M059J (cell line): Measurements from ENCODE around the gene OTOF. TPM values are rescaled to one million over a fixed set of nuclear protein-coding genes. Genes with fewer than 3 reads are reported as not detected.
"Not testable (repeated sequence)": the region's sequence is repeated elsewhere in the genome, so short reads cannot be mapped to it uniquely, and the experiment has no call there.

Experiments
- DNase-seq: peaks from one replicate; pipeline ENCODE4 v3.0.0-alpha.2; 2012; ENCODE audit warnings: low read depth
- total RNA-seq: library from RNA; depleted of rRNA; stranded (reverse); fragments of >200 nt; shearing (Covaris generic); gene quantifications from 2 replicates; pipeline ENCODE4 v1.2.3, GENCODE V29; 2014

Gene OTOF
- total RNA-seq, 1 experiment from 2014 or later, result 0.05 TPM

DNA sequence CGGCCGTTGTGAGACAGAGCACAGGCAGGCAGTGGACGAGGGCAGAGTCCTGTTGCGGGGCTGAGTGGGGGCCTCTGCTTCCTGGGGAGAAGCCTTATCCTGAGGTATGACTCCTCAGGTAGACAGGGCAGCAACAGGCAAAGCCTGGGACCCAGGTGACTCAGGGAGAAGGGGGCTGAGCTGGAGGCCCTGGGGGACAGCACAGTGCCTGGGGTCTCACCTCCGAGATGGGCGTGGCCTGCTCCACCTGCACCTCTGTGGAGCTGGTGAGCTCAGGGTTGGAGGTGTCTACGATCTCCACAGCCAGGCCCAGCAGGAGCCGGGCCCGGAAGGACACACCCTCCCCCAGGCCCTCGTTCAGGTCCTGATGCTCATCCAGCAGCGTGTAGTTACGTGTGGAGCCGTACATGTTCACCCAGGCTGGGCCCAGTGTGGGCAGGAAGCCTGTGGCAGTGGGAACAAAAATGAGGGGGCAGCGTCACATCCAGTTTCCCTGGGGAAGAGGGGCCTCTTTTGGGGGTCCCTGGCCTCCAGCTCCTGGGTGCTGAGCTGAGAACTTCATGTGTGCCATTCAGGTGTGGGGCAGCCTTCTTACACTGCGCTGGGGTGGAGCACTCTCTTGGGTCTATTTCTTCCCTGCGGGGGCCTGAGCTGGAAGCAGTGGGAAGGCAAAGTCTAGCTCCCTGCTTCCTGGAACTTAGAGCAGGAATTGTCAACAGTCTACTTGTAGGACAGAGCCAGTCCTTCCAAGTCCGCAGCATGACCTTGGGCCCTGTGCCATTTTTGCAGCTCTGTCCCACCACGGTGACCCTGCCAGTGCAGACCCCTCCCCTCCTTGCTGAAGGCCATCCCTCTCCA lies 2.9 kb upstream of the OTOF start:
- DNase-seq, result no peak

DNA sequence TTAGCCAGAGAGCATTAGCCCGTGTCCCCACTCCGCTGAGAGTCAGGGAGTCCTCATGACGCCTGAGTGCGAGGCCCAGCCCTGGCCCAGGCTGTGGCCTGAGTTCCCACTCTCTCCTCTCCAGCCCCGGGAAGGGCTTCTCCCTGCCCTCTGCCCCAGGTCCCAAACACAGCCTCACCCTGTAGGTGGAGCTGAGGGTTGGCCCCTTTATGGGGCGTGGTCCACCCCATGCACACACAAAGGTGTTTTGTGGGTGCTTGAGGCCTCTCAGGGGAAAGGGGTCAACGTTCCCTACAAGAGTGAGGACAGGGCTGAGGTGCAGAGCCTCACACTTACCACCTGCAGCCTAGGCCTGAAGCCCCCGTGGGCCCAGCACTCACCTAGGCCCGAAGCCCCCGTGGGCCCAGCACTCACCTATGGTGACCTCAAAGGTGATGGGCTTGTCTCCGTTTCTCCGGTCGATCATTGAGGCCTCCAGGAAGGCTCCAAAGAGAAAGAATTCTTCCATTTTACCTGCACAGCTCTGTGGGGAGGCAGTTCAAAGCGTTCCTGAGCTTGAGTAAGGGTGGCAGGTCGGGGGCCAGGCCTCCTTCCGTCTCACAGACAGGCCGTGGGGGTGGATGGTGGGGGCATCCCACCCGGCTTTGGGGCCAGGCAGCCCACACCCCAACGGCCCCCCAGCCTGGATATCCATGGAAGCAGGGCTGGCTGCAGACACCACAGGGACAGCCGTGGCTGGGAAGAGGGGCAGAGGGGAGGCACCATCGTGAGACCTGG lies 2.1 kb upstream of the OTOF start:
- DNase-seq, result no peak

DNA sequence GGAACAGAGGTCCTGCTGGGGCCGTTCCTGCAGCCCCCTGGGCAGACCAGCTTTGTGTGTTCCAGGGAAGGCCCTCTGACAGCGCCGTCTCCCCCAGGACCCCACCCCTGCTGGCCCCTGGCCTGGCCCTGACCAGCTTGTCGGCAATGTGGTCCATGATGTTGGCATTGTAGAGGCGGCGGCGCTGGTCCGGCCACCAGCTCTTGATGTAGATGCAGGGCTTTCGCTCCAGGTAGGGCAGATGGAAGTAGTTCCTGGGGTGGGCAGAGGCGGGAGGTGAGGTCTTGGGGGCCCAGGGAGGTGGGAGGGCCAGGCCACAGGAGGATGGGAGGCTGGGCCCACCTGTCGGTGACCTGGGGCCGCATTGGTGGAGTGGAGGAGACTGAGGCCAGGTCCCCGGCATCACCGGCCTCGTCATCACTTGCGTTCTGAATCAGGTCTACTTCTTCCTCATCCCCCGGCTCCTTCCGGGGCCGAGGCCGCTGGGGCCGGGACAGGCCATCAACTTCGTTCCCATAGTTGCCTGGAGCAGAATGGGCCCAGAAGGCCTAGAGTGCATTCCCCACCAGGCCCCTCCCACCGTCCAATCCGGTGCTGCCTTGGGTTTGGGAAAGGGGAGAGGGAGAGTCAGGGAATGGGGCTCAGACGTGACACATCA lies 1.3 kb upstream of the OTOF start:
- no peak for DNase-seq

DNA sequence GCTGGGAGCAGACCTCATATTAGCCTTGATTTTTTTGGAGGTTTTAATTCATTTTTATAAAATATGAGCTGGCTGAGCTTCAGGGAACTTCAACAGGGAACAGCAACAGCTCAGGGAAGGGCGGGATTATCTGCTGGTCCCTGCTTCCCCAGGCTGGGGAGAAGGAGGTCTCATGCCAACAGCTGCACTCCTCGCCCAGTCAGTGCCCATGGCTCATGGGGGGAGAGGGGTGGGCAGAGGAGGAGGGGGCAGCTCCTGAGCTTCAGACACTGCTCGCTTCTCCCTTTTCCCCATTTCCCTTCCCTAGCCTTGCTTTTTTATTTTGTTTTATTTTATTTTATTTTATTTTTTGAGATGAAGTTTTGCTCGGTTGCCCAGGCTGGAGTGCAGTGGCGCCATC lies 442 bp upstream of the OTOF start:
- no peak for DNase-seq

DNA sequence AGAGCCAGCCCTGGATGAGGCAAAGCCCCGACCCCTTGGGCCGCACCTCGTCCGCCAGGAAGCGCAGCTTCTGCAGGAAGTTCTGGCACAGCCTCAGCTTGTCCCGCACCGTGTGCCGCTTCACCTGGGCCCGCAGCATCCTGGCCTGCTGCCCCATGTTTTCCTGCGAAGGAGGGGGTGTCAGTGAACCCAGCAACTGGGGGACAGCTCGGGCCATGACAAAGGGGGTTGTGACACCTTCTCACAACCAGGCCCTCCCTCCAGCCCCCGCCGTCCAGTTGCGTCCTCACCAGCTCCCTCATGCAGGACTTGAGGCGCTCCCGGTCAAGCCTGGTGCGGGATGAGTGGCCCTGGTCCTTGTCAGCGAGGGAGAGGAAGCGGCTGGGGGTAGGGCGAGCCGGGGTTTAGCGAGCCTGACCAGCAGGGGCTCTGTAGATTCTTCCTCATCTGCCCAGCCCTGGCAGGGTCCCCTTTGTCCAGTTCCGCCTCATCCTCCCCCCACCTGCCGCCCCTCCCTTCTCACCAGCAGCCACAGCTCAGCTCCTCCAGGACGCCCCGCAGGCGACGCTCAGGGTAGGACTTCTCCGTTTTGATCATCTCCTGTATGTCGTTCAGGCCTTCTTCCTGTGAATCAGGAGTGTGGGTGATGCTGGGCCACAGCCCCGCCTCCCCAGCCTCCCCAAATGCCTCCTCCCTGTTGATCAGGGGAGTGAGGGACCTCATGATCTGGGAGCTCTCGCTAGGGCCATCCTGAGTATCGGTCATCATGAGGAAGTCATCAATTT lies 606 bp downstream of the OTOF start:
- no peak for DNase-seq

DNA sequence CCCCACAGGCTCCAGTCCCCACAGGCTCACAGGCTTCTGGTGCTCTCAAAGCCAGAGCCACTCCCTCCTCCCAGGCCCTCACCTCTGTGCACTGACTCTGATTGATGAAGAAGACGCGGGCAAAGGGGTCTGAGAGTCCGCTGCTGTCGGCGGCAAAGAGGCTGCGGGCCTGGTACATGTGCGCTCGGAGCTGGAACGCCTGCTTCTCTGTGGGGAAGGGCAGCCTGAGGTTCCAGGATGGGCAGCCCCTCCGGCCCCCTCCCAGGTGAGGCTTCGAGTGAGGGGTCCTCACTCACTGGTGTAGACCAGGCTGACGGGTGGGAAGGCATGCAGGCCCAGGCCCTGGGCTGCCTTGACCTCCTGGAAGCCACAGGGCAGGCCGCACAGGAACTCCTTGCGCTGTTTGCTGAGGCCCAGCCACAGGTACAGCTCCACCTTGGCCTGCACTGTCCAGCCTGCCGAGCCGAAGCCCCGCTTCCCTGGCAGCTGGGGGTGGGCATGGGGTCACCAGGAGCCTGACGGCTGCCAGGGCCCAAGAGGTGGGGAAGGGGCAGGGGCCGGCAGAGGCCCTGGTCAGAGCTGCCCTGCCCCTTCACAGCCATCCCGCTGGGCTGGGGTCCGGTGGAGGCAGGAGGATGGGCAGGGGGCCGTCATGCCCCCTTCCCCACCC lies 2.0 kb downstream of the OTOF start:
- DNase-seq, result no peak

DNA sequence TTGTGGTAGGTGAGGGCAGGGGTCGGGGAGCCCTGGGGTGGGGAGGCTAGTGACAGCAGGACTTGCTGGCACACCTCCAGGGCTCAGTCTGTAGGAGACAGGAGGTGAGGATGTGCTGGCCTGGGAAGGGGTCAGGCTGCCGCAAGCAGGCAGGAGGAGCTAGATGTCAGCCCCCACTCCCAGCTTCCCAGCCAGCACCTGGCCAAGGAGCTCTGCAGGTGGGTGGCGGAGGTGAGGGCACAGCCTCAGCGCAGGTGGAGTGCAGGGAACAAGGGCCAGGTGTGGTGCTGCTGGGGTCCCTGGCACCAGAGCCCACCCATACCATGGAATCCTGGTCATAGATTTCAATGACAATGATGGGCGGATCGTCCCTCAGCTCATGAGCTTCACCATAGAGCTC lies 2.9 kb downstream of the OTOF start:
- DNase-seq, result no peak

DNA sequence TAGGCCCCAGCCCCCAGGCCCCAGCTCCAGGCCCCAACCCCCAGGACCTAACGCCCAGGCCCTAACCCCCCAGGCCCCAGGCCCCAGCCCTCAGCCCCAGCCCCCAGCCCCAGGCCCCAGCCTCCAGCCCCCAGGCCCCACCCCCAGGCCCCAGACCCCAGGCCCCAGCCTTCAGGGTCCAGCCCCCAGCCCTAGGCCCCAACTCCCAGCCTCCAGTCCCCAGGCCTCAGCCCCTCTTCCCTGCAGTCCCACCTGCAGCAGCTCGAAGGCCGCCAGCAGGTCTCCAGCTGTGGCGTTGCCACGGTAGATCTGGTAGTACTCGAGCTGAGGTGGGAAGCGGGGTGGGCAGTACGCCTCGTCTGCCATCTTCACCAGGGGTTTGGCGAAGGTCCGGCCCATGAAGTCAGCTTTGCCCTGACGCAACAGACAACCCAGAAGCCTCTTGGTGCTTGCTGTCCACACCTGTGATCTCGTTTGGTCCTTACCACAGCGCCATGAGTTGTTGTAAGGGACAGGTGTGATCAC lies 3.6 kb downstream of the OTOF start:
- no peak for DNase-seq

DNA sequence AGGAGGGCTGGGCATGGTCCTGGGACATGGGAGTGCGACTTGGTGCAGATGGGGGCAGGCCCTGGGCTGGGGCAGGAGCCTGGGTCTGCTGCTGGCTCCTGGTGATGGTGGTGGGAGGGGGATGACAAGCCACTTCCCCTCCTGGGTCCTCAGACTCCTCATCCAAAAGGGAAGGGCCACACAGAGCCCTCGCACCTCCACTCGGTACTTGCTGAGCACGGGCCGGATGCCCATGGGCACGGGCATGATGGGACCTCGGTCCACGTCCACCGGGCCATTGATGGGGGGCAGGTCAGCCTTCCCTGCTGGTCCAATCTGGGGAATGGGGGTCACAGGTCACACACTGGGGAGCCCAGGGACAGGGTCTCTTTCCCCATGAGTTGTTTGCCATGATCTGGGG lies 4.1 kb downstream of the OTOF start:
- no peak for DNase-seq

DNA sequence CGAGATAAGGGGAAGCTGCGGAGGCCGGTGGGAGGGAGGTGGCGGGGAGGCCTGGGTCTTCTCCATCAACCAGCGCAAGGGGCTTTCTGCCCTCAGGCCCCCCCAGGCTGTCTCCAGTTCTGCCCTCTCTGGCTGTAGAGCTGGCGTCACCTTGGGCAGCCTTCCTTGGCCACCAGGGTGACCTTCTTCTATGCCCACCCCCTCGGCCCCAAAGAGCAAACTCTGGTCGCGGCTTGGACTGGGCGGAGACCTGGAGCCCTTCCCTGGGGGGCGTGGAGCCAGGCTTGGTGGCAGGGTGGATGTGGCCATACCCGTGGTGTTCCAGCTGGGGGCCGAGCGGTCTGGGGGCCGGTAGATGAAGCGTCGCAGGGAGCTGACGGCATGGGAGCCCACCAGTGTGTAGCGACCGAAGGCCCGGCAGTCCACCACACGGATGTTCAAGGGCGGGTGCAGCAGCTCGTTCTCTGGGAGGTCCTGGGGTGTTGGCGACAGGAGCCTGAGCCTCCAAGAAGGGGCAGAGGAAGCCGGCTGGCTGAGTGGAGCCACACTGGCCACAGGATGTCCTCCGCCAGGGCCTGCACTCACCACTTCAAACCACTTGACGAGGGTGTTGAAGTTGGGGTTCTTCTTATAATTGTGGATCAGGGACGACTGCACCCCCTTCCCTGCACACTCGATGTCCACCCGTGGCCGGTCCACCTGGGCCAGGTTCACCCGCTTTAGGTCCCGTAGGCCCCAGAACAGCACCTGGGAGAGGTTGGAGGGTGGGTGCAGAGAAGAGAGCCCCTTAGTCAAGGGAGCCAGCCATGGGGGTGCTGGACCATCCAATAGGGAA lies 4.9 kb downstream of the OTOF start:
- no peak for DNase-seq

DNA sequence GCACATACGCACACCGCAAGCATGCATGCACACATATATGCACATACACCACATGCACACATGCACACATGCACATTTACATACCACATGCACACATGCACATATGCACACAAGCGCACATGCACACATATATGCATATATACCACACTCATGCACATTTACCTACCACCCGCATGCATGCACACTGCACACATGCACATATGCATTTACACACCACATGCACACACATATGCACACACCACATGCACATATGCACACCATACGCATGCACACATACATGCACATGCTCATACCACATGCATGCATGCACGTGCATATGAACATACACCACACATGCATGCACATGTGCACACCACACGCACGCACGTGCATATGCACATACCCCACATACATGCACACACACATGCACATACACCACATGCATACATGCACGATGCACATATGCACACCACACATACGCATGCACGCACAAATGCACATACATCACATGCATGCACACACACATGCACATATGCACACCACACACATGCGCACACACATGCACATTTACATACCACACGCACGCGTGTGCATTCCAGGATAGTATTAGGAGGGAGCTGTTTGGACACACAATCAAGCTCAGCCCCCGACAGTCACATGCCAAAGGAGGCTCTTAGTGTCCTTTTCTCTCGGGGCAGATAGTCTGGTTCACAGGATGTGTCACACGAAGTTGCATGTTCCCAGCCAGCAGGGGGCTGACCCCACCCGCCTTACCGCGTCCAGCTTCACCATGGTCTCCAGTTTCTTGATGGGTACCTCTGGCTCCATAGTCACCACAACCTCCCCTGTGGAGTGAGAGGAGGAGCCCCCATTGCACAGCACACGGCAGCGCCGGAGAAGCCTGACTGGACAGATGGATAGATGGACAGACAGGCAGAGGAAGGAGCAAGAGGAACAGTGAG lies 5.9 kb downstream of the OTOF start:
- DNase-seq, result no peak

DNA sequence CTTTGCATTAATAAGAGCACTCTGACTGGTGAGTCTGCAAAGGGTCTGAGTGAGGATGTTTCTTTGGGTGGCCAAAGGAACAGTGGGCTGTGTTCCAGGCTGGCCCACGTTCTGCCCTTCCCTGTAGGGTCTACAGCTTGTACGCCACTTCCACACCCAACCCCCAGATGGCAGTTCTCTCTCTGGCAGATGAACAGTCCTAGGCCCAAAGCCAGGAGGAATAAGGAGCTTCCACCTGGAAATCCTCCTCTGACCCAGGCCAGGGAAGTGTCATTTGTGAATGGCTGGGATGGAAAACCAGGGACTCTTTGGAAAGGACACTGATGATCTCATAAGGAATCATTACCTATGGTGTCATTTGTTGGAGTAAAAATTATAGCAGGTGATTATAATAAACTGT lies 6.6 kb downstream of the OTOF start:
- no peak for DNase-seq

DNA sequence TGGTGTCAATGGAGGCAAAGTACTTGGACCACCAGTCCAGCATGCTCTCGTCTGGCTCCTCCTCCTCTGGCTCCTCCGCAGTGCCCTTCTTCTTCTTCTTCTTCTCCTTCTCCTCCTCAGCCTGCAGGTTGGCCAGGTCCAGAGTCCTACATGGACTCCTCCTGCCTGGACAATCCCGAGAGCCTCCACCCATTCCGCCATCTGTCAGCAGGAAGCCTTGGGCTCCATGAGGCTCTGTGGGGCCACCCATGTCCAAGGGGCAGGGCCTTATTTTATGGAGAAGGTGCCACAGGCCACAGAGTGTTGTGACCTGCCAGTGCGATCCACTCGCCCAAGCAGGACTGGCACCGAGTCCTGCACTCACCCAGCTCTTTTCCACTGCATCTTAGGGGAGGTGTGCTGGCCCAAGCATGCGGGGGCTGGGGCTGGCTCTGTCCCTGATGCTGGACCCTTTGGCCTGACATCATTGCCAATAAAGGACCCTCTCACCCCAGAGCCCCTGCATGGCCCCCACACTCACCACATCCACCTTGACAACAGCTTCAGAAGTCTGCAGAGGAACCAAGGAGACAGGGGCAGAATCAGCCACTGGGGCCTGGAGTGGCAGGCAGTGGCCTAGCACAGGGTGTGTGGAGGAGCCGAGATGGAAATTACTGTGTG lies 7.2 kb downstream of the OTOF start:
- no peak for DNase-seq

DNA sequence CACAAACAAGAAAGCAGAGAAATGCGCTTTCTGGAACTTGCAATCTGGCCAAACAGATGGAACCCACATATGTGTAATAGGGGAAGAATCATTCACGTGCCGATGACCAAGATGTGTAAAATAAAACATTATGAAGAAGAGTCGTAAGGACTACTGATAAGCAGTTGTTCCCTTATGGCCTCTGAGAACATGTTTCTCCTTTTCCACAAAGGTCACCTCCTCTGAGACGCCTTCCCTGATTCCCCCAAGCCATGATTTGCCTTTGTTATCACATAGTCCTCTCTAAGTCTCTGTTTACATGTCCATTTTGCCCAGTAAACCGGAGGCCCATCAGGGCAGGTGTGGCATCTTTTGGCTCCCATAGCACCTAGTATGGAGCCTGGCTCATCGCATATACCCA lies 8.0 kb downstream of the OTOF start:
- no peak for DNase-seq

DNA sequence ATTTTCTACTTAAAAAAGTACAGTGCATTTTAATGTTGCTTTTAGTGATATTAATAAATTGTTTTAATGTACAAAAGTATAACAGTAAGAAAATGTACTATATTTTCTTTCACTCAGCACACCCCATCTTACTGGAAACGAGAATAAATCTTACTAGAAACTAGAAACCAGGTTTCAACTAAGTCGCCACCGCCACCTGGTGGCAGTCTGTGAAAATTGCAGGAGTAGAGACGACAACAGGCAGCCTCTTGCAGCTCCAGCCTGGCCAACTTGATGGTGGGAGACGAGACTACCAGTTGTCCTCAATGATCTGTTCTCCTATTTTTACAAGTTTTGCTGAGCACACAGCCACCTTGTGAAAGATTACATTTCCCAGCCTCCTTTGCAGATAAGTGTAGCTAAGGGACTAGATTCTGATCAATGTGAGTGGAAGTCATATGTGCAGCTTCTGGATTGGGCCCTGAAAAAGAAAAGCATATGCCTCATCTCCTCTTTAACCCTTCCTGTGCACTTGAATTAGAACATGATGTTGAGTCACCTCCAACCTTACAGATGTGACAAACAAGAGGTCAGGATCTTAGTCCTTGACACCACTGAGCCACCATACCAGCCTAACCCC lies 8.7 kb downstream of the OTOF start:
- DNase-seq, result peak; percentile 31

DNA sequence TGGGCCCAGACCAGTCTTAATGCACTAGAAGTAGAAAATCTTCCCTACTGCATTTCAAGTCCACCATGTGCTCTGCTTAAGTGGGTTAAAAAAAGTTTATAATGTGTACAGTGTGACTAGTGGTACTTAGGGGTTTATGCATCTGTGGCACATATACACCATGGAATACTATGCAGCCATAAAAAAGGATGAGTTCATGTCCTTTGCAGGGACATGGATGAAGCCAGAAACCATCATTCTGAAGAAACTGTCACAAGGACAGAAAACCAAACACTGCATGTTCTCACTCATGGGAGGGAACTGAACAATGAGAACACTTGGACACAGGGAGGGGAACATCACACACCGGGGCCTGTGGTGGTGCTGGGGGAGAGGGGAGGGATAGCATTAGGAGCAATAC lies 9.4 kb downstream of the OTOF start:
- not testable (repeated sequence) for DNase-seq

DNA sequence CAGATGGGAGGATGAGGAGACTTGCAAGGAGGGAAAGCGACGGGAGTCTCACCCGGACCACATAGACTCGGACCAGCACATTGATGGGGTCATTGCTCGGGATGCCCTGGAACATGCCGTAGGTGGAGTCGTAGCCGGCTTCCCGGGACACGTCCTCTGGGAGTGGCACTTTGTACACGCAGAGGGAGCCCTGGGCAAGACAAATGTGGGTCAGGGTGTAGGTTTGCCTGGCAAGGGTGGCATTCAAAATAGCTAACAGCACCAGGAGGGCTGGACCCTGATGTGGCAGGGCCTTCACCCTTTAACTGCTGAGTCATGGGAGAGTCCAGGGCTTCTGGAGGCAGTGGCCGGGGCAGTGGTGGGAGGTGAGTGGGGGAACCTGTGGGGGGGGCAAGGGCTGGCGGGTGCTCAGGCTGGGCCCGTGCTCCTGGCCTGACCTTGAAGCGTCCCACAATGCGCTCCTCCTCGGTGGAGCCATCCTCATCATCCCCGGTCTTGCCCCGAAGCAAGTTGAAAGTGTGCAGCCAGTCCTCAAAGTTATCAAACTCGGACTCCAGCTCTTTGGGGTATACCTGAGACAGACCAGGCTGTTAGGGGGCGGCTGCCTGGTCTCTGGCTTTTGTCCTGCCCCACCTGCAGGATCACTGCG lies 11.1 kb downstream of the OTOF start:
- DNase-seq, result no peak
